Stomach (tissue), 4 donors: ENCODE measurements around the gene ZNF211.

ENCODE experiments used
- POLR2AphosphoS5 ChIP-seq, 3 donors: sonication (generic); formaldehyde crosslinking; IDR thresholded peaks; one replicate each; pipeline ENCODE4 v1.6.1; 2016; ENCODE audit warnings: antibody characterized with exemption in 3 of 3
- TF ChIP-seq, protein P1 (sequence below), 7 experiments: fragments of 450-650 bp in 4 of 7; fragments of 200-600 bp in 3 of 7; sonication (generic) in 3 of 7; IDR thresholded peaks; one replicate each; pipeline ENCODE4 v1.5.1; 2016 to 2019; ENCODE audit warnings: antibody characterized with exemption in 7 of 7, control low read depth in 2 of 7, mild to moderate bottlenecking in 1 of 7

GRCh38 chr19:57675881-57676280 lies 42.9 kb downstream of the ZNF211 start:
- TF ChIP-seq, protein P1, sequence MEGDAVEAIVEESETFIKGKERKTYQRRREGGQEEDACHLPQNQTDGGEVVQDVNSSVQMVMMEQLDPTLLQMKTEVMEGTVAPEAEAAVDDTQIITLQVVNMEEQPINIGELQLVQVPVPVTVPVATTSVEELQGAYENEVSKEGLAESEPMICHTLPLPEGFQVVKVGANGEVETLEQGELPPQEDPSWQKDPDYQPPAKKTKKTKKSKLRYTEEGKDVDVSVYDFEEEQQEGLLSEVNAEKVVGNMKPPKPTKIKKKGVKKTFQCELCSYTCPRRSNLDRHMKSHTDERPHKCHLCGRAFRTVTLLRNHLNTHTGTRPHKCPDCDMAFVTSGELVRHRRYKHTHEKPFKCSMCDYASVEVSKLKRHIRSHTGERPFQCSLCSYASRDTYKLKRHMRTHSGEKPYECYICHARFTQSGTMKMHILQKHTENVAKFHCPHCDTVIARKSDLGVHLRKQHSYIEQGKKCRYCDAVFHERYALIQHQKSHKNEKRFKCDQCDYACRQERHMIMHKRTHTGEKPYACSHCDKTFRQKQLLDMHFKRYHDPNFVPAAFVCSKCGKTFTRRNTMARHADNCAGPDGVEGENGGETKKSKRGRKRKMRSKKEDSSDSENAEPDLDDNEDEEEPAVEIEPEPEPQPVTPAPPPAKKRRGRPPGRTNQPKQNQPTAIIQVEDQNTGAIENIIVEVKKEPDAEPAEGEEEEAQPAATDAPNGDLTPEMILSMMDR (IDR thresholded peaks at IDR 0.05): no peak
- TF ChIP-seq POLR2AphosphoS5 (IDR thresholded peaks at IDR 0.05): no peak
